H1 (cell line): ENCODE results near the gene SHANK1.

ENCODE experiments used
- CTCF ChIP-seq, 3 experiments: IDR thresholded peaks; 1 replicate in 2 of 3; 2 replicates in 1 of 3; pipeline versions ENCODE4 v1.5.1 to v1.6.1; 2011; ENCODE audit warnings: low read length in 3 of 3, mild to moderate bottlenecking in 3 of 3, inconsistent platforms in 2 of 3, low read depth in 1 of 3, moderate library complexity in 1 of 3; ENCODE audit not compliant: insufficient read depth in 1 of 3; ENCODE audit errors: control extremely low read depth in 1 of 3
- EZH2 ChIP-seq: fragments of 200-600 bp; sonication (generic); IDR thresholded peaks from 2 replicates; pipeline ENCODE4 v1.7.1; 2012; ENCODE audit warnings: low read depth, mild to moderate bottlenecking, moderate library complexity, low read length, inconsistent platforms; ENCODE audit not compliant: severe bottlenecking

DNA sequence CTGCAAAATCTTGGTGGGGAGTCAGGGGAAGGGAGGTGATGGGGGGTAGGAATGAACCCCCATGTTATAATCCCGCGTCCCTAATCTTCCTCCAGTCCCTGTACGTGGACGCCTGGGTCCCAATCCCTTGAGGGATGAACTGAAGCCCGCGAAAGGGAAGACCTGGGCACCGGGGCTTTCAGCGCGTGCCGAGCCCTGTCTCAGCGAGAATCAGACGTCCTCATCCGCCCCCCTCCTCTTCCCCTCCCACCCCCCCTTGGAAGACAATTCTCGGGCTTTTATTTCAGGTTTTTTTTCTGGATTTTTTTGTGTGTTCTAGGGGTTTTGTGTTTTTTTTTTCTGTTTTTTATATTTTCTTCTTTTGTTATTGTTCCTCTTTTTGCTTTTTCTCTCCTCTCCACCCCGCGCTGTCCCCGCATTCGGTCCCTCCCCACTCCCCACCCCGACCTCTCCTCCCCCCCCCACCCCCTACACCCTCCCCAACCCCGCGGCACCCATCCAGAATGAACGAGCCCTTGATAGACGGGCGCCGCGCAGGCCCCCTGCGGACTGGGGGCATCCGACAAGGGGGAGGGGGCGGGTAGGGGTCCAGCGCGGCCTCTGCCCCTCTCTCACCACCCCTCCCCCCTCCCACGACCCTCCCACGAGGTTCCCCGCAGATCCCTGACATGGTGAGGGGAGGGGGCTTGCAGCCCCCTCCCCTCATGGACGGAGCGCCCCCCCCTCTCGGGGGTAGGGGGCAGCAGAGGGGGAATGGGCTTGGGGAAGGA is 60.1 kb downstream of the SHANK1 start:
- TF ChIP-seq CTCF (IDR thresholded peaks at IDR 0.05; ENCODE audit: control extremely low read depth in 1 of 3, insufficient read depth in 1 of 3, low read depth in 1 of 3, low read length in 3 of 3): no peak
- TF ChIP-seq EZH2: no peak
